Activated CD8-positive, alpha-beta memory T cell treated with anti-CD3 and anti-CD28 coated beads for 24 hours (primary cell): Measurements from ENCODE around the gene MRTFB.
"Not testable (repeated sequence)": the region's sequence is repeated elsewhere in the genome, so short reads cannot be mapped to it uniquely, and the experiment has no call there.

Experiments
- DNase-seq: peaks from one replicate; pipeline ENCODE4 v3.0.0-alpha.2; 2020

The MRTFB gene

DNA sequence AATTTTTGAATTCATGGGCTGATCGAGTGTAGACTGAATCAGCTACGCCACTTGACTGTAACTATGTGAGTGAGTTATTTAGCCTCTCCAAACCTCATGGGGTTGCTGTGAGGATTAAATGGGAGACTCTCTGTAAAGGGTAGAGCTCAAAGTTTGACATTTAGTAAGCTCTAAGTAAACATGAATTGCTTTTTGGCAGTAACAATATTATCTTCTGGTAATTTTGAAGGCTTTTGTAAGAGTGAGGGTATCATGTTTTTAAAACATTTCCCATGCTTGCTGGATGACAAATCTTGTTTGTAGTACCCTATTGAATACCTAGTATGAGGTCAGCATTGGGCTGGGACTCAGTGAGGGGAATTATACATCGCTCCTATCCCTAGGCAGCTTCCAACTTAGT is 35.3 kb downstream of the MRTFB start:
- no peak for DNase-seq

- no peak for DNase-seq
Measured at GRCh38 chr16:14106961-14107360, 35.8 kb downstream of the MRTFB start.

GRCh38 chr16:14109077-14109775 is 38.1 kb downstream of the MRTFB start:
- DNase-seq, result no peak

DNA sequence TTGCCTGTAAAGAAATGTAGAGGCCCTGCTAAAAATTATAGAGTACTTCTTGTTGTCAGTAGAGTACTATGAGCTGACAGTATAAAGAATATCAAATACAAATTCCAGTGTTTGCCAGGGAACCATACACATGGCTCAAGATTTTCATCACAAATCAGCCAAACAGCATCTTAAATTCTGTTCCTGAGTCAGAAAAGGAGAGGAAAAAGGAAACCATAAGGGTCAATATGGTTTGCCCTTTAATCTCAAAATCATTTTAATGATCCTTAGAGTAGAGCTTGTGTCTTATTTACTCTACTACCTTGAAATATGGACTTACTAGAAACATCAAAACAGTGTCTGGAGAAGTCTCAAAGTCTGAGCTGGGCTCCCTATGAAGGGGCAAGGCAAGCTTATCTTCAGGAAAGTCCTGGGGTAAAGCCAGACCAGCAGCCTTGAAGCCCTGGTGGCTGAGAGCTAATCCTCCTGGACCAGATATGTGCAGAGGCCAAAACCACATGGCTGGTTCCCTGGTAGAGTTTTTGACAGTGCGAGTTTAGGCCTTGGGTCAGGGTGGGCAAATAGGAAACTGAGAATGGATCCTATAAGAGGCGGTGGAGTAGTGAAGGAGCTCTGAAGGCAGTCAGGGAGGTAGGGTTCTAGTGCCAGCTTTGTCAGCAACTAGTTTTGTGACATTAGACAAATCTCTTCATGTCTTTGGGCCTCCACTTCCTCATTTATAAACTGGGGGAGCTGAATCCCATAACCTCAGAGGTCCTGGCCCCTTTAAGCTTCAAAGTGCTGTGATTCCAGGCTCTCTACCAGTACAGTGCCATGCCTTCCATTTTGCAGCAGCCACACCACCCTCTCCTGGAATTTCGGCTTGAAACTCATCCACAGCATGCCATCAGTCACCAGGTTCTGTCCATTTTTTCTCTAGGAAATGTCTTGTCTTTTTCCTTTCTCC is 38.9 kb downstream of the MRTFB start:
- DNase-seq, result no peak

- no peak for DNase-seq
Measured at GRCh38 chr16:14110728-14111251, 39.7 kb downstream of the MRTFB start.

DNA sequence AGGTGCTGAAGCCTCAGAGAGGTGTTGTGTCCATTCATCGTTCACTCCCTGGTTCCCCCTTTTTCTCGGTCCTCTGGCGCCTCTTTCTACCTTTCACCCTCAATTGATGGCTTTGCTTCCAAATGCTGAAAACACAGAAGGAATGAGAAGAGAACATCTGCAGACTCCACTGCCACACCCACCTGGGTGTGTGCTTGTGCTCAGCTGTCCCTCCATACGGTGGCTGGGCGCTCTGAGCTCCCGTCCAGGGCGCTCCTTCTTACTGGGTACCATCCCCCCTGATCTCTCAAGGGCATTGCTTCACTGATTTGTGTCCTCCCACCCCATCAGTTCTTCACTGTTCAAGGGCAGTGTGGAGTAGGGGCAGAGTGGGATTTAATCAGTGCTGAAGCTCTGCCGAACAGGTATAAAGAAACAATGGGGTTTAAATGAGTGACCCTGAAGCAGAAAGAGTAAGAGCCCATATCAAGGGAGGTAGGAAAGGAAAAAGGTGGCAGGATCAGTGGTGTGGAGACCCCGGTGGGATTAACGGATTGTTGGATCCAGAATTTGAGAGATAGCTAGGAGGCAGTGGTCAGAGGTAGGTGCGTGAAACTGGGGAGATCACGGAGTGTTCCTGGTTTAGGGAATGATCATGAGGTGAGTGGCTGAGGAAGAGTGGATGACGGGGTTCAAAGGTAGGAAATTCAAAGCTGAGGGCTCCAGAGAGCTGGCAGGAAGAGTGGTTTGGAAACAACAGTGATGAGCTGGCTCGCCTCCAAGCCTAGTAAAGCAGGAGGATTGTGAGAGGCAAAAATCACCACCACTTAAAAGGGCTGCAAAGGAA is 40.8 kb downstream of the MRTFB start:
- no peak for DNase-seq

- no peak for DNase-seq
Measured at GRCh38 chr16:14112539-14112856, 41.4 kb downstream of the MRTFB start.

DNA sequence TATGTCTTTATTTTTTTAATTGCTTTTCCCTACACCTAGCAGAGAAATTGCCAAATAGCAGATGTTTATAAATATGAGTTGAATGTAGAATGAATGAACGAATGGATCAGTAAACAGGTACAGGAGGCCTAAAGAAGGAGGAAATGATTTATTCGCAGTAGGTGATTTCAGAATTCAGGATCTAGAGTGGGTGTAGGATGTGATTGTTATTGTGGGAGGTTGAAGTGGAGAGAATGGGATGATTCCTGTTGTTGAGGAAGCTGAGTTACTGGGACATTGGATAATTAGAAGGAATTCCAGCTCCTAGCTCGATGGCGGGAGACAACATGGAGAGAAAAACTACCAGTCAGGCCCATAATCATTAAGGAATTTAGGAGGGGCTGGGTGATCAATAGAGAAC is 42.2 kb downstream of the MRTFB start:
- DNase-seq, result no peak

DNA sequence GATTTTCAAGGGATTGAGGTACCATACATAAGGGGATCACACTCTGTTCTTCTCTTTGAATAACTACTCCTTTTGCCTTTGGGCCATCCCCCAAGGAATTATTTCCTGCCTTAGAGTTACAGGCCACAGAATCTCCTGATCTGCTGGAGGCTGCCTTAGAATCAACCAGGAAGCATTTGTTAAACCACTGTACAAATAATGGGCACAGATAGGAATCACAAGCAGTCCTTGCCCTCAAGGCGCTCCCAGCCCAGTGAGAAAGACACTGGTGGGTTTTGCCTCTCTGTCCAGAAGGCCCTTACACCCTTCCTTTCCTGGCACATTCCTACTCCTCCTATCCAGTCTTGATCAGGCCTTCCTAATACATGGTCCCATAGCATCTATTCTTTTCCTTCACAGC is 45.9 kb downstream of the MRTFB start:
- no peak for DNase-seq

DNA sequence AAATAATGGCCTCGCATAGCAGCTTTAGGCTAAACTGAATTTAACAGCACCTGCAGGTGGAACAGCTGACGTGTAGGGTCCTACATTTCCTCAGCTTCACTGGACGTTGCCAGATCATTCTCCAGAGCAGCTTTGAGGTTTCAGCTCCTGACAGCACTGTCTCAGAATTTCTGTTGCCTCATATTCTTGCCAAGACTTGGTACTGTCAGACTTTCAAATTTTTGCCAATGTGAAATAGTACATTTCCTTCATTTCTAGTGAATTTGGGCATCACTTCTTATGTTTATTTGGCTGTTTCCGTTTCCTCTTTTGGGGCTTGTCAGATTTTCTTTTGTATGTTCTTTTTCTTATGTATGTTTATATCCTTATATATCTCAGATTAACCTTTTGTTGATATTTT is 48.7 kb downstream of the MRTFB start:
- DNase-seq, result no peak

DNA sequence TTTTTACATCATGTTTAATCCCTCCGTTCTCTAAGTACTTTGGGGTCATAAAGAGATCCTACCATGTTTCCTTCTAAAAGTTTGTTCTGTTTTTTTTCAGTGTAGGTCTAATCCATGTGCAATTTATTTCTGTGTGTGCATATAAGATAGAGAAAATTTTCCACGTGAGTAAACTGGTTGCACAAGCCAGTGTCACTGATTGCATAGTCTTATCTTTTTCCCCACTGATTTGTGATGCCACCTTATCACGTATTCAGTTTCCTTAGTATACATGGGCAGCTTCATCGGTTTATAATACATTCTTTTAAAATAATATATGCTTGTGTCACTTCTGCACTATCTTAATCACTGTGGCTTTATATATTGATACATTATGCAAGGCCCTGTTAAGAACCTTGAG is 49.2 kb downstream of the MRTFB start:
- DNase-seq, result no peak

GRCh38 chr16:14121142-14121541 is 50.0 kb downstream of the MRTFB start:
- DNase-seq, result no peak

DNA sequence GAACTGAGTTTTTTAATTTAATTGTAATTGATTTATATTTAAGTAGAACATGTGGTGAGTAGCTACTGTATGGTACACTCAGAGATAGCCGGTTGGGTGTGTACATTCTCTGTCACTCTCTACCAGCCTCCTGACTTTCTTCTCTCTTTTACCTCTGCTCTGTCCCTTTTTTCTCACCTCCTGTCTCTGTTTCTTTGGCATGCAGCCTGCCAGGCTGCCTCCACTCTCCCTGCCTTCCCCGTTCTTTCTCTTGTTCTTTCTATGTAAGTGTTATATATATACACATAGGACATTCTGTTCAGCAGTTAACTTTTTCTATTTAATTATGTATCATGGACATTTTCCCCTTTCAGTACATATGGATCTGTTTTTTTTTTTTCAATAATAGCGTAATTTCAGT is 50.8 kb downstream of the MRTFB start:
- no peak for DNase-seq

DNA sequence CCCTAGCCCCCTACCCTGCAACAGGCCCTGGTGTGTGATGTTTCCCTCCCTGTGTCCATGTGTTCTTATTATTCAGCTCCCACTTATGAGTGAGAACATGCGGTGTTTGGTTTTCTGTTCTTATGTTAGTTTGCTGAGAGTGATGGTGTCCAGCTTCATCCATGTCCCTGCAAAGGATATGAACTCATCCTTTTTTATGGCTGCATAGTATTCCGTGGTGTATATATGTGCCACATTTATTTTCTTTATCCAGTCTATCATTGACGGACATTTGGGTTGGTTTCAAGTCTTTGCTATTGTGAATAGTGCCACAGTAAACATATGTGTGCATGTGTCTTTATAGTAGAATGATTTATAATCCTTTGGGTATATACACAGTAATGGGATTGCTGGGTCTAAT is 51.3 kb downstream of the MRTFB start:
- not testable (repeated sequence) for DNase-seq

- DNase-seq, result no peak
Measured at GRCh38 chr16:14125000-14125681, 54.0 kb downstream of the MRTFB start.

- no peak for DNase-seq
Measured at GRCh38 chr16:14125708-14126107, 54.6 kb downstream of the MRTFB start.

DNA sequence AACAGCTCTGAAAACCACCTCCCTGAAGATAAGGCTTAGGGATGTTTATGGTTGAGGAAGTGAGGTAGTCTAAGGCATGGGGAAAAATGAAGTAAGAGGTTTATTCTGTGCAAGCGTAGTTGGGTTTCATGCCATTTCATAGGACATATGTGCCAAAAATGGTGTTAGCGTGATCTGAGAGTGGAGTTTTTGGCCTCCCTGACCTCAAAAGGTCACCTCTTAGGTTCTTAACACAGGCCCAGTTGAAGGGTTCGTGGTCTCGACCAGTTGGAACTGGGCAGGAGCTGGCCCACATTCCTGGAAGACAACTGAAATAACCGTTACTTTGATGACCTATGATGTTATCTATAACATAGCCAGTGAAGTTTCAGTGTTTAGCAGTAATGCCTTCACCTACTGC is 57.0 kb downstream of the MRTFB start:
- DNase-seq, result no peak

GRCh38 chr16:14129502-14129901 is 58.4 kb downstream of the MRTFB start:
- DNase-seq, result no peak

DNA sequence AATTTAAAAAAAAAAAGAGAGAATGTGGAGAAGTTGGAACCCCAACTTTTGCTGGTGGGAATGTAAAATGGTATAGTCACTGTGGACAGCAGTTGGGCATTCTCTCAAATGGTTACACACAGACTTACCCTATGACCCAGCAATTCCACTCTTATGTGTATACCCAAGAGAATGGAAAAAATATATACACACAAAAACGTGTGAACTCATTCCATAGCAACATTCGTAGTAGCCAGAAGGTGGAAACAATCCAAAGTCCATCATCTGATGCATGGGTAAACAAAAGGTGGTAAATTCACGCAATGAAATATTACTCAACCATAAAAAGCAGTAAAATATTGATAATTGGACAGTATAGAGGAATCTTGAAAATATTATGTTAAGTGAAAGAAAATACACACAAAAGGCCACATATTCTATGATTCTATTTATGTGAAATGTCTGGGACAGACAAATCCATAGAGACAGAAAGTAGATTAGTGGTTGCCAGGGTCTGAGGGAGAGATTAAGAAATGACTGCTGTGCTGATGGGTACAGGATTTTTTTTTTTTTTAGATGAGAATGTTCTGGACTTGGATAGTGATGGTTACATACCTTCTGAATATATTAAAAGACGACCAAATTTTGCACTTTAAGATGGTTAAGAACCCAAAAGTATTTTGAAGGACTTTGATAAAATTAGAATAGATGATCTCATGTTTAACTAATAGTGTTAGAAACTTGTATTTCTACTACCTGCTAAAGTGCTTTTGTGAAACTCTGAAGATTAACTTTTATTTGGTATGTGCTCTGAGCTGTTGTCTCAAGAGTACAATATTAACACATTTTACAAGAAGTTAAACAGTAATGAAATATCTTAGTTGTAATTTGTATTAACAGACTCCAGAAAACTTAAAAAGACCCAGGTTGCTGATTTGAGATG is 60.9 kb downstream of the MRTFB start:
- DNase-seq, result no peak

DNA sequence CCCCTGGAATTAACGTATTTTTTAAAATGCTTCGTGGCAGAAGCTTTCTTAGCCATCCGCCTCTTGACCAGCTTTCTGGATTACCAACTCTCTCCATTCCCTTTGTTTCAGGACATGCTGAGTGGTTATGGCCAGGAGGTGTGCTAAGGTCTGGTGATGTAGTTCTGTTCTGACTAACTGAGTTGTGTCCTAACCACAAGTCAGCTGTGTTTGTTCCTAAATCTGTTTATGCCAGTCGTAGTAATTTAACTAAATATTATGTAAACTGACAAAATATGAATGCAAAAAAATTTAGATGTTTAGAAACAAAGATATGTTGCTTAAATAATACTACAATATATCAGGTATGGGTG is 61.6 kb downstream of the MRTFB start:
- DNase-seq, result no peak

DNA sequence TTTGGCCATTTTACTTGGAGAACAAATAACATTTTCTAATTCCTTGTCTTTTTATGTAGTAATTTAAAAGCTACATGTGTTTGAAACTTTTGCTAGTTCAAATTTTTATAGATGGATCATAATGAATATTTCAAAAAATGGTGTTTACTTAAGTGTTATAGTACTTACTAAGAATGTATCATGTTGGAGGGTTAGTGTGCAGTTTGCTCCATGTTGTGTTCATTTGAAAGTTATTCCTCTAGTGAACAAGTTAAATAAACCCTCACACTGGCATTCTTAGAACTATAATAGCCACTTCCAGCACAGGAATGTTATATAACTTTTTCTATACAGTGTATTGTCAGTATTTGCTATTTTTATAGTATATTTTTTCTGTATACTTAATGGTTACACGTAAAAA is 62.8 kb downstream of the MRTFB start:
- no peak for DNase-seq

- no peak for DNase-seq
Measured at GRCh38 chr16:14135704-14136103, 64.6 kb downstream of the MRTFB start.
